Stimulated activated CD4-positive, alpha-beta T cell treated with anti-CD3 and anti-CD28 coated beads, TNF-alpha, amount 100 ng/mL, for 24 hours (primary cell): Measurements from ENCODE around the gene SPATA2L.

Experiments used
- DNase-seq, 3 experiments: peaks; one replicate each; pipeline ENCODE4 v3.0.0-alpha.2; 2020; ENCODE audit warnings: low read depth in 3 of 3

The SPATA2L gene

DNA sequence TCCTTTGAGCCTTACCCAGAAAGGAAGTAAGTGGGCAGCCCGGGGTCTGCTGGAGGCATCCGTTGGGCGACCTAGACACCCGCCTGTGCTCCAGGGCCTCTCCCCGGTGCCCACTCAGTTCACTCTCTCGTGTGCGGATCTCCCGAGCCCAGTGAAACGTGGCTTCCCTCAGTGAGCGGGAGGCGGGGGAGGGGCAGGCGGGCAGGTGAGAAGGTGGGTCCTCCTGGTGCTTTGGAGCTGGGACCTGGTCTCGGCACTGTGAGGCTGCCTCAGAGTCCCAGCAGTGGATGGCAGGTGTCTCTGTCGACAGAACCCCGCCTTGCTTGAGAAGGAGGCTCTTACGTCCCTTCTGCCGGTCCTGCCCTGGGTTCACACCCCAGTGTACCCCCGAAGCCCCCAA is 27.8 kb upstream of the SPATA2L start:
- no peak for DNase-seq

DNA sequence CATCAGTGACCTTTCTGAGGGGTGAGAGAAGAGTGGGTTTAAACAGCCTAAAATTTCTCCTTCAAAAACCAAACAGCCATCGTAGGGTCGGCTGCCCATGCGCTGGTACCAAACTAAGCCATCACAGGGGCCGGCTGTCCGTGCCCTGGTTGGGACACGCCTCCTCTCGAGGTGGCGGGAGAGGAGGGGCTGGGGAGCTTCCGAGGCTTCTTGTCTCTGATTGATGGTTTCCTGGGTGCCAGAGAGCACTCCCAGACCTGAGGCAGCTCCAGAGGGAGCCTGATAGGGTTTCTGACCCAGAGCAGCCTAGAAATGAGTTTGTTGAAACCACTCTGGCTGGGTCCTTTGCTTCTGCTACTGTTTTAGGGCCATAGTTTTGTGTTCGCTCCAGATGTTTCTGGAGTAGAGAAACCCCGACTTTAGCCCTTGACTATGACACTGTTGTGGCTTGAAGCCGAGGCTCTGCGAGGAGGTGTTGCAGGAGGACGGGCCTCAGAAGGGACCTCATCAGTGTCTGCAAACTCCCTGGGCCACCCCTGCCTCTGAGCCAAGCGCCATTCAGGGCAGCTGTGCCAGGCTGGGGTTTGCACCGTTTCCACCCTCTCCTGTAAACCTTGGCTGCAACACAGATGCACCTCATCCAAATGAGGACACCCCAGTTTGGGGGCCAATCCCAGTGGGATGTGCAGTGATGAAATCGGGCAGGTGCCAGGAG is 26.1 kb upstream of the SPATA2L start:
- DNase-seq = no peak

DNA sequence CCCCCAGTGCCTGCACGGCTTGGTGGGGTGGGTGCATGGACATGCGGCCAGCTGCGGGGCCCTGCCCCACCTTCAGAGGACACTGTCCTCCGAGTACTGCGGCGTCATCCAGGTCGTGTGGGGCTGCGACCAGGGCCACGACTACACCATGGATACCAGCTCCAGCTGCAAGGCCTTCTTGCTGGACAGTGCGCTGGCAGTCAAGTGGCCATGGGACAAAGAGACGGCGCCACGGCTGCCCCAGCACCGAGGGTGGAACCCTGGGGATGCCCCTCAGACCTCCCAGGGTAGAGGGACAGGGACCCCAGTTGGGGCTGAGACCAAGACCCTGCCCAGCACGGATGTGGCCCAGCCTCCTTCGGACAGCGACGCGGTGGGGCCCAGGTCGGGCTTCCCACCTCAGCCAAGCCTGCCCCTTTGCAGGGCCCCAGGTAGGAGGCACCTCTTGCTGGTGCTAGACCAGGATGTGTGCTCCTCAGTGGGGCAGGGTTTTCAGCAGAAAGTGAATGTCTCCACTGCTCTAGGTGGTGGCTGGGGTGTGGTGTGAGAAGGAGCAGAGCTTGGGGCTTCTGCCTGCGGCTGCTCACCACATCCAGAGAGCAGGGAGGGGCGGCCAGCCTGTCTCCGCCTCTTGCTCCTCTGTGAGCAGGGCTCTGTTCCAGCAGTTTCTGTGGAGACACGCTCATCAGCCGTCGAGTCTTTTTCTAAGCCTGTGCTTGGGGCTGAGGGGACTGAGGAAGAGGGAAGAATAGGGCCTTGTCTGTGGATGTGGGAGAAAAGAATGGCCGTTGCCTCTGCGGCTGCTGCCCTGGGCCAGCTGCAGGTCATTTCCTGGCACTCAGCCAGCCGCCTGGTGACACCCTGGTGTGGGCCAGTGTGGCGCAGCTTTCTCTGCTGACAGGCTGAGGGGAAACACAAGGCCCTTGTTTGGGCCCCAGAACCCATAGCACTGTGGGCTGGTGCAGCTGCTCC is 22.1 kb upstream of the SPATA2L start:
- DNase-seq = peak; percentile 37 to 68 (median 43)

DNA sequence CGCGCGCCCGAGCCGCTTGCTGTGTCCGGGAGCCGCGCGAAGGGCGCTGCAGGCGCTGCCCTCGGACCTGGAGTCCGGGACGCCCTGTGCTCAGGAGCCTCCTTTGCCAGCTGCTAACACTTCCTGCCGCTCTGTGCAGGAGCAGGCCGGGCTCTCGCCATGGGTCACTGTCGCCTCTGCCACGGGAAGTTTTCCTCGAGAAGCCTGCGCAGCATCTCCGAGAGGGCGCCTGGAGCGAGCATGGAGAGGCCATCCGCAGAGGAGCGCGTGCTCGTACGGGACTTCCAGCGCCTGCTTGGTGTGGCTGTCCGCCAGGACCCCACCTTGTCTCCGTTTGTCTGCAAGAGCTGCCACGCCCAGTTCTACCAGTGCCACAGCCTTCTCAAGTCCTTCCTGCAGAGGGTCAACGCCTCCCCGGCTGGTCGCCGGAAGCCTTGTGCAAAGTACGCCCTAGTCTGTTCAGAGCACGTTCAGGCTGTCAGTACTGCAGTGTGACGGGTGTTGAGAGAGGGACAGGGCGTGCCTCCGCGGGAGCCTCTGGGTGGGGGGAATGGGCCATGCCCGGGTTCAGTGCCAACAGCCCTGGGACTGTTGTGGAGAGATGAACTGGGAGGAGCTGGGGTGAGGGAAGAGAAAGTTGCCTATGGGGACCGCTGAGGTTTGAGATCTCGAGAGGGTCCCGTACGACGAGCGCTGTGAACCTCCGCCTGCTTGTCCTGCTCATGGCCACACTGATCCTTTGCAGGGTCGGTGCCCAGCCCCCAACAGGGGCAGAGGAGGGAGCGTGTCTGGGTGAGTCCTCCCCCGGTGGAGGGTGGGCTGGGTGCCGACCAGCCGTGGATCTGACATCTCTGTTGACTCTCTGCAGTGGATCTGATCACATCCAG is 21.1 kb upstream of the SPATA2L start:
- peak; percentile 38 to 64 (median 49) for DNase-seq

DNA sequence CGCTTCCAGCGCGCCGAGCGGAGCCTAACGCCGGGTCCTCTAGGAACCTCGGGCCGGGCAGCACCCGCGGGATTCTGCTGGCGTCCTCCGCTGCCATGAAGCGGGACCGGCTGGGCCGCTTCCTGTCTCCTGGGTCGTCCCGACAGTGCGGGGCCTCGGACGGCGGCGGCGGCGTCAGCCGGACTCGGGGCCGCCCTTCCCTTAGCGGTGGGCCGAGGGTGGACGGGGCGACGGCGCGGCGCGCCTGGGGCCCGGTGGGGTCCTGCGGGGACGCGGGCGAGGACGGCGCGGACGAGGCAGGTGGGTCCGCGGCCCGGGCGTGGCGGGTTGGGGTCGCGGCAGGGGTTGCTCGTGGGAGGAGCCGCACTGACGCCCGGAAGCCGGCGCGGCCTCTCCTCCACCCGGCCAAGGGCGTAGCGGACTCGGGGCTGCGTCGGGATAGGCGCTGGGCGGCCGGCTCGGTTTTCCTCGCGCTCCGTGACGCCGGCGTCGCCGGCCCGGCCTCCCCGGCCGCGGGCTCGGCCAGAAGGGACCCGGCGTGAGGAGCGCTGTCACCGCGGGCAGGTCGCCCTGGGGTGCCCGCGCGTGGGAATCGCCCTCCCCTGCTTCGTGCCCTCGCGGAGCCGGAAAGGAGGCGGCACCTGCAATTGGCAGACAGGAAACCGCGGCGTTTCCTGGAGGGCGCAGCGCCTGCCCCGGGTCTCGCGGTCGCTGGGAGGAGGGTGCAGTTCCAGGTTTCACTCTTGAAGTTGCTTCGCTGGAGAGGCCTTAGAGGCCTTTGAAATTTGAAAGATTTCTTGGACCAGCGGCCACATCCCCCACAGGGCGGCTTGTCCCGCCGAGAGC is 20.3 kb upstream of the SPATA2L start:
- peak; percentile 62 to 77 (median 66) for DNase-seq

DNA sequence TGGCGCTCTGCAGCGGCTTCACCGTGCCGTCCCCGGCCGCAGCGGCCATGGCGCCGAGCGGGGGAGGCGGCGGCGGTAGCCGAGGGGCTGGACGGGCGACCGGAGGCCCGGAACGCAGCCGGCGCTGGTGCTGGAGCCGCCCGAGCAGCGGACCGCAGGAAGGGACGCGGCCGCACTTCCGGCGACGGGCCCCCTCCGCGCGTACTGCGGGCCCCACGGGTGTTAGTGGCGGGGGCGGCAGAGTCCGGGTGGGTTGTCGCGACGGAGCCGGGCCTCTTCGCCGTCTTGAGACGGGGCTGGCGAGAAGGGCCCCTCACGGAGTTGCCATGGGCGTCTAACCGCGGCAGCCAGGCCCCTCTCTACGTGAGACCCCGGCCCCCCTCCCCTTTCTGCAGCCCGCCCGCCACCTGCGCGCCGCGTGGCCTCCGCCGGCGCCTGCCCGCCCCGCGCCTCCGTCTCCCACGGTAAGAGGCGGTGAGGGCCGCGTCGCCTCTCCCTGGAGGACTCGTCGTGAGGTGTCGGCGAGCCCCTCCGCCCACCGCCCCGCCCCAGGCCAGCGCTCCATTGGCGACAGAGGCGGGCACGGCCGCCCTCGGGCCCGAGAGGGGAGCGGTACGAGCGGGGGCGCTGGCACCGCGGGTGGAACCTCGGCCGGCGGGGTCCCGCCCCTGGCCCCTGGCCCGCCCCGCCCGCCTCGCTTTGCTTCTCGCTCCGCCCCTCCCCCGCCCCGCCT is 19.5 kb upstream of the SPATA2L start, which contains the start of the genes VPS9D1 and ZNF276:
VPS9D1 (minus strand) TSS at position 86 of the 733 bp plus-strand sequence; CDS start at position 49, 37 bp downstream.
ZNF276 (plus strand) TSS at position 725 of the 733 bp plus-strand sequence. CDS start 104 bp downstream, outside the sequence.
- DNase-seq = peak; percentile 68 to 86 (median 74)

DNA sequence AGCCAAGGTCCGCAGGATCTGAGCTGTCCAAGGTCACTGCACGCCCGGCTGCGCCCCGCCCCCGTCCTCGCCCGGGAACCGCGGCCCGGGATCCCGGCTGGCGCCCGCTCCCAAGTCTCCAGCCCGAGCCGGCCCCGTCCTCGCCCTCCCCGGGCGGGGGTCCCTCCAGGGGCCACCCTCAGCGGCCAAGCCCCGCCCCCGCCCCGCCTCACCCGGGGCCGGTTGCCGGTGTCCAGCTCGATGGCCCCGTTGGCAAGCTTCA is 19.0 kb upstream of the SPATA2L start:
- no peak for DNase-seq

DNA sequence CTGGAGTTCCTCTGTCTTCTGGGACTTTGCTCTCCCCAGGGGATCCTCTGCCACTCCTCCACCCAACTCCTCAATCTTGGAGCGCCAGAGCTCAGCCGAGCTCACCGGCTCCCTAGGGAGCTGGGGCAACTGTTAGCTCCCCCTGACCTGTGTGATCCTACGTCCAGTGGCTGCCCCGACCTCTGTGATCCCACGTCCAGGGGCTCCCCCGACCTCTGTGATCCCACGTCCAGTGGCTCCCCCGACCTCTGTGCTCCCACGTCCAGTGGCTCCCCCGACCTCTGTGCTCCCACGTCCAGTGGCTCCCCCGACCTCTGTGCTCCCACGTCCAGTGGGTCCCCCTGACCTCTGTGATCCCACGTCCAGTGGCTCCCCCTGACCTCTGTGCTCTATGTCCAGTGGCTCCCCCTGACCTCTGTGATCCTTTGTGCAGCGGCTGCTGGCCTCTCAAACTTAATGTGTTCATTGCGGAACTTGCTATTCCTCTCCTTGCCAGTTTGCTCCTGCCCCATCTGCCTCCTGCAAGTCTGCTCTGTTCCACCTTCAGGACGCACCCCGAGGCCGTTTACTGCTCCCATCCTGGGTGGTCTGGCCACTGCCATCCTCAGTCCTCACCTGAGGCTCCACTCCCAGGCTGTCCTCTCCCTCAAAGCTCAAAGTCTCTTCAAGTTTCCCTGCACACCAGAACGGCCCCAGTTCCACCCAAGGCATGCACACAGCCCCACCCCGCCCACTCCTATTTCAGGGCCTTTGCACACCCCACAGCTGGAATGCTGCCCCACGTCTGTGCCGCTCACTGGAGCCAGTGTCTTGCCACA is 16.4 kb upstream of the SPATA2L start:
- no peak for DNase-seq

DNA sequence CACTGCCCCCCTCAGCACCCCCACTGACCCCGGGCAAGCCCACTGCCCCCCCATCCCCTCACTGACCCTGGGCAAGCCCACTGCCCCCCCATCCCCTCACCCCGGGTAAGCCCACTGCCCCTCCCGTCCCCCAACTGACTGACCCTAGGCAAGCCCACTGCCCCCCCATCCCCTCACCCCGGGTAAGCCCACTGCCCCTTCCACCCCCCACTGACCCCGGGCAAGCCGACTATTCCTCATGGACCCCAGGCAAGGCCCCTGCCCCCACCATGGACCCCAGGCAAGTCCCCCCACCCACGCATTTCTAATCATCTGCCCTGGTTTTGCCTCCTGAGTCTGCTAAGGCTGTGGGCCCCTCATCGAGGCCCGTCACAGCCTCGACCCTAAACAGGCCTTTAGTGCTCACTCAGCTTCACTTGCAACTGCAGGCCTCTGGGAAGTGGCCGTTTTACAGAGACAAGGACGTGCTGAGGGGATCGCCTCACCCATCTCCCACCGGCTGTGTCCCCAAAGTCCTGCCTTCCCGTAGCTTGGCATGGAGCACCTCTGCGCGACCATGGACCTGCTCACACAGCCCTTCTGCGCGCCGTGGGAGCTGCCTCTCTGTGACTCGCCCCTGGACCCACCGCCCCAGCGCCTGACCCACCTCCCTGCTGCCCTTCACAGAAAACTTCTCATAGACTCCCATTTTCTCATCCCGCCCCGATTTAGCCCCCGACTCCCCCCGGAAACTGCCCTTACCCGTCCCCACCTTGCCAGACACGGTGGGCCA is 15.6 kb upstream of the SPATA2L start:
- DNase-seq = no peak

DNA sequence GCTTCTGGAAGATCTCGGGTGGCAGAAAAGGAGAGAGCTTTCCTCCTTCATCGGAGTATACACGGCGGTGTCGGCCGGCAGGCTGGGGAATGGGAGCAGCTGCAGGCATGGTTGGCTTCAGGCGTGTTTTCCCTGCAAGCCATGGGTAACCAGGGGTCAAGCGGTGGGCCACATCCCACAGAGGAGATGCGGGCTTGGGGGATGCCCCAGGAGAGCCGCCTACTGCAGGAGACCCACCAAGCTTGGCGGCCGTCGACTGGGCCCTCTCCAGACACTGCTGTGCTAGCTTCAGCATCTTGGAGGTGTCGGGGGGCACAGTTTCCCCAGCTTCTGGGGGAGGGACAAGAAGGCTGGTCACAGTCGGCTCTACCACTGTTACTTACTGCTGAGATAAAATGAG is 15.0 kb upstream of the SPATA2L start:
- DNase-seq = no peak

DNA sequence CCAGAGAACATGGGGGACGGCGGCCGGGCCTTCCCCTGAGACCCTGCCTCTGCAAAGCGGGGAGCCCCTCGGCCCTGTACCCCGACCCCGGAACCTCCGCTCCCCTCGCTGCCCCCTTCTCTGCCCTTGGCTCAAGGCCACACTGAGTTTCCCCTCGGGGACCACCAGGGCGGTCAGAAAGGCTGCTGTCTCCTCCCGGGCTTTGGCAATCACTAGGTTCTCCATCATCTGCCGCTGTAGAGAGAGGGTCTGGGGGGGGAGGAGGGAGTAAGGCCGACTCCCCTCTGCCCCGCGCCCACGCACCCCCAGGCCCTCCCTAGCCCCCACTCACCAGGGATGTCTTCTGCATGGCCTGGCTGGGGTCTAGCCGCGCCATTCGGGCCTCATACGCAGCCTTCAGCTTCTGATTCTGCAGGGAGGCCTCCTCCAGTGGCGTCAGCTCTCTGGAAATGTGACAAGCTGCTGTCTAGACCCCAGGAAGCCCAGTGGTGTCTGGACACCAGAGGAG is 10.8 kb upstream of the SPATA2L start:
- no peak for DNase-seq

DNA sequence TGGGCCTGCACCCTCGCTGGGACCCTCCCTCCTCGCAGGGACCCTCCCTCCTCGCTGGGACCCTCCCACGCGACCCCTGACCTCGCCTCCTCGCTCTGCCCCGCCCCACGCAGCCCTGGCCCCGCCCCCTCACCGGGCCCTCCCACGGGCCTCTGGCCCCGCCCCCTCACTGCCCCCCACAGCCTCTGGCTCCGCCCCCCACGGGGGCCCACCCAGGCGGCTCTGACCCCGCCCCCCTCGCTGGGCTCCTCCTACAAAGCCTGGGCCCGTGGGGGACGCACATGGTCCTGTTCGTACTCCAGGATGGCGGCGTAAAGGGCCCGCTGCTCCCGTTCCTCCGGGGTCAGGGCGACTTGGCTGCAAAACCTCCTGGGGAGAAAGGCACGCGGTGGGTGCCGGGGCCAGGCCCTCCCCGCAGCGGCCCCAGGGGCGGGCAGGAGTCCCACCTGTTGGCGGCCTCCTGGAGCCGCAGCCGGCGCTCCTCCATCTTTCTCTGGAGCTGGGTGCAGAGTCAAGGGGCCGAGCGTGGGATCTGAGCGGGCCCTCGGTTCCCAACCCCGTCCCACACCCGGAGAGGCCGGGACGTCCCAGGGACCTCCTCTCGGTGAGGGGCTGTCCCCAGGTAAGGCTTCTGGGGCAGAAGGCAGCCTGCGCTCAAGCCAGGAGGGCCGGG is 10.2 kb upstream of the SPATA2L start:
- peak; percentile 62 to 74 (median 73) for DNase-seq

DNA sequence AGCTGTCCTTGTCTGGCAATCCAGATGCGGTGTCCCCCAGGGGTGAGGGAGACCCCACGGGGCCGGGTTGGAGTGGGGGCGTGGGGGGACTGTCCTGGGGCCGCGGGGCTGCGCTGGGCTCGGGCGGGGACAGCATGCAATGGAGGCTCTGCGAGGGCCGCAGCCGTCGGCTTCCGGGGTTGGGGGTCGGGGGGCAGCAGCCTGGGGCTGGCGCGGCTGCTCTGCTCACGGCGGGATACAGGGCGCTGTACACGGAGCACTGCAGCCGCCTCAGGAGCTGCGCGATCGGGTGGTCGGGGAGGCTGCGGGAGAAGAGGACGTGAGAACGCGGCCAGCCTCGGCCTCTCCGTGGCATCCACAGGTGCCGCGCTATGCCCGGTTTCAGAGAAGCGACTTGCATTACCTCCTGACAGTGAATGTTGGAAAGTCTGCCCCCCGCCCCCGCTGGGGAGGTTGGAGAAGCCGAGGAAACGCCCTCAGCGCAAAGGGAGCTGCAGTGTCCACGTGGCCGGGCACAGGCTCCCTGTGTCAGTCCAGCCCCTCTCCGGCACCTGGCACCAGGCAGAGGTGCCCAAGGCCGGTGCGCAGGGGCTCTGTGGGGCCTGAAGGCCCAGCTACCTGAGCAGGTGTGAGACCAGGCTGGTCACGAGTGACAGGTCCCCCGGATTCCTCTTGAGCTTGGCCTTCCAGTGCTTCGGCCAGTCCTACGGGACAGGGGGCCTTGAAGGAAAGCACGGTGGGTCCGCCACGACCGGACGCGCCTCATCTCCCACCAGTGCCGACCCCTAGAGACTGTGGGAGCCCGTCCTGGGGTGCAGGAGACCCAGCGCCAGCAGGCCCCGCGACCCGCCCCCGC is 9.4 kb upstream of the SPATA2L start:
- no peak for DNase-seq

DNA sequence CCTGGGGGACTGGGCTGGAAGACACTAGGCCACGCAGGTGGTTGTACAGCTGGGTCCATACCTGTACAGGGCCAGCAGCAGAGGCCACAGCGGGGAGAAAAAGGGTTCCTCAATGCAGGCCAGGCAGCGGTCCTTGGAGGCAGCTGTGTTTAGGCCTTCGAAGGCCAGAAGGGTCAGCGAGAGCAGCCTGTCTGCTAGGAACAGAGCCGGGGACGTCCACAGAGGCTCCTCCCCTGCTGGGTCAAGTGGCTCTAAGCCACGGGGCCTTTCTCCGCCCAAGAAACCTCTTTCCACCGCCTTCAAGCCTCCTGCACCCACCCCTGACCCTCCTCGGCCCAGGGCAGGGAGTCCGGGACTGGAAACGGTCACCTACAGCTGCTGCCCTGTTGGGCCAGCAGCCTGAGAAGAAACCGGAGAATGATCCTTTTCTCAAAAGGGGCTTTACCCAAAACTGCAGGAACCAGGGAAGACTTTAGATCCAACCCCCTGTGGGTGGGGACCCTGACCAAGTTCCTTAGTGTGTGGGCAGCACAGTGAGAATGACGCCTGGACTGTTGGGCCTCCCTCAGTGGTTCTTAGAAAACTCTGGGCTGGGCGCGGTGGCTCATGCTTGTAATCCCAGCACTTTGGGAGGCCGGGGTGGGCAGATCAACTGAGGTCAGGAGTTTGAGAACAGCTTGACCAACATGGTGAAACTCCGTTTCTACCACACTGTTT is 8.4 kb upstream of the SPATA2L start:
- DNase-seq = no peak

DNA sequence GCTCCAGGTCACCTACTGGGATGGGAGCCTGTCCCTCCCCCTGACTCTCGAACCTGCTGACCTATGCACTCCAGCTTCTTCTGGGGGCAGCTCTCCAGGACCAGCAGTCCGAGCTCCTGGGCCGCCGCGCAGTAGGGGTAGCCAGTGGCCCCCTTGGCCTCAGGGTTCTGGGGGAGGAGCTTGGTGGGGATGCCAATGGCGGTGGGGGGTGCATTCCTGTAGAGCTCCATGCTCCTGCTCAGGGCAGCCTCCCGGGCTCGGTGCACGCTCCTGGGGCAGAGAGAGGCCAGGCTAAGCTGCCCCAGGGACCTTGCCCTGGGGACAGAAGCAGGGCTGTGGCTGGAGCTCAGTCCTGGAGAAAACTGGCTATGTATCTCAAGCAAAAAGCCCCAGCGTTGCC is 7.7 kb upstream of the SPATA2L start:
- DNase-seq = no peak

DNA sequence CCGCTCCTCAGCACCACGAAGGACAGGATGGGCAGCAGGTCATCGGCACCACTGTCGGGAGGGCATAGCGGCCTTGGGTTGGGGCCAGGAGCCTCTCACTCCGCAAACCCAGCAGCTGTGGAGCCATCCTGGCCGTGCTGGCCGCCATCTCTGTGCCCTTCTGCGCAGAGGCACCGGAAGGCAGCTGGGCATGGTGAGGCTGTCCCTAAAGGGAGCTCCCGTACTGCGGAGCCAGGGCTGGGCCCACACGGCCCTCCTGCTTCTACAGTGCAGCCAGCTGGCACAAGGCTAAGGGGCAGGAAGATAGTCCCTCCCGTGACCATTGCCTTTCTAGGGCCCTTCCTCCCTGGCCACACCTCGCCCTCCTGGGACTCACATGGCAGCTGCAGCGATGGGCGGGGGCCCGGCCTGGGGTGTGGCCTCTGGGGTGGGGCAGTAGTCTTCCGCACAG is 7.0 kb upstream of the SPATA2L start:
- DNase-seq = no peak
